ENCODE measurements around the gene ARHGEF39. TPM values are rescaled to one million over a fixed set of nuclear protein-coding genes. Genes with fewer than 3 reads are reported as not detected.
"Not testable (repeated sequence)": the region's sequence is repeated elsewhere in the genome, so short reads cannot be mapped to it uniquely, and the experiment has no call there.

The ARHGEF39 gene
- total RNA-seq, 1 donor from 2014 or later: 0.45 TPM

DNA sequence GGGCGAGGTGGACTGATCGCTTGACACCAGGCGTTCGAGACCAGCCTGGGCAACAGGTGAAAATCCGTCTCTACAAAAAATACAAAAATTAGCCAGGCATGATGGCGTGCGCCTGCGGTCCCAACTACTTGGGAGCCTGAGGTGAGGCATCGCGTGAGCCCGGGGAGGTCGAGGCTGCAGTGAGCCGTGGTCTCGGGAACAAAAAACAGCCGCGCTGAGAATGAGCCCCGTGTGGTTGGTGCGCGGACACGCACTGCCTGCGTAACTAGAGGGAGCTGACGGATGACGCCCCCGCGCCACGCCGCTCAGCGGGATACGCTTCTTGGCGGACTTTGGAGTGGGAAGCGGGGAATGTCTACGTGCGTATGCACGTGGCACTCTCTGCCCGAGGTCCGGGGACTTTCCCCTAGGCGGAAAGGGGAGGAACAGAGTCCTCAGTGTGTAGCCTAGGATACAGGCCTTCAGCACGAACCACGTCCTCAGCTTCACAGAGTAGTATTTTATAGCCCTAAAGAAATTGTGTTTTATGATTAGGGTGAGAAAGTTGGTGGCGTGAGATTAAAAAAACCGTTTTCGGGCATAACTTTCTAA lies 7.4 kb downstream of the ARHGEF39 start, which contains the start of gene RMRP:
Gene RMRP, minus strand, starts transcription at position 474 of the 591 bp plus-strand sequence.
- peak; percentile 97 for DNase-seq
- intact Hi-C loops (cut with micrococcal nuclease): no loop called here
- ATAC-seq: peak; percentile 93

DNA sequence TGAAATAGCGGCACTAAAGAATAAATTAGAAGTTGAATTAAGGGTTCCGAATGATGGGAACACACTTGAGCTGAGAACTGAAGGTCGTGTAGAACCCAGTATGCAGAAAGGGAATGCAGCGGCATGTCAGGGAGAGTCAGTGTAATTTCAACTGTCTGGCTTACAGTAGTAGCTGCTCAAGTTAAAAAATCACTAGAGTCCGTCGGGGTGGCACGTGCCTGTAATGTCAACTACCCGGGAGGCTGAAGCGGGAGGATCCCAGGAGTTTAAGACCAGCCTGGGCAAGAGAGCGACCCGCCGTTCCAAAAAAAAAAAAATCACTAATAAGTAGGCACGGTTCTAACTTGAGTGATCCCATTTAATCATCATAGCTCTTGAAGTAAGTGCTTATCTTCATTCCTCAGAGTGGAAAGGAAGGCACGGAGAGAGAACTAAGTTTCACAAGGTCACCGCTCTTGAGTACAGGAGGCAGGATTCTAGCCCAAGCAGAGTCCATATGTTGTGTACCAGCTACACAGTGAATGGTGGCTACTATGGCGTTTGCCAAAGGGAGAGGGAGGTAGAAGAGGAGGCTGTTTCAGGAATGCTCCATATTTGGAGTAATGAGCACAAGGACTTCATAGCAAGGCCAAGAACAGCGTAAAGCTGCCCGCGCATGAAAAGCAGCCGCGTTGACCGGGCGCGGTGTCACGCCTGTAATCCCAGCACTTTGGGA lies 8.0 kb downstream of the ARHGEF39 start:
- DNase-seq (no peak), ATAC-seq (peak; percentile 5)
- intact Hi-C loops (cut with micrococcal nuclease): no loop called here

DNA sequence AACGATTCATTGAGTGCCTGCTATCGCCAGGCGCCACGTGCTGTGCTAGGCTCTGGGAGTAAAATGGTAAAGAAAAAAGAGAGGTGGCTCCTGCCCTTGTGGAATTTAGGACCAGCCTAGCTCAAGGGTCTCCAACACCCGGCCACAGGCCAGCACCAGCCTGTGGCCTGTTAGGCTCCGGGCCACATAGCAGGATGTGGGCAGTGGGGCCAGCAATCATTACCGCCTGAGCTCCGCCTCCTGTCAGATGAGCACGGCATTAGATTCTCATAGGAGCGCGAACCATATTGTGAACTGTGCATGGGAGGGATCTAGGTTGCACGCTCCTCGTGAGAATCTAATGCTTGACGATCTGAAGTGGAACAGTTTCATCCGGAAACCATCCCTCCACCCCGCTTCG lies 8.6 kb downstream of the ARHGEF39 start:
- ATAC-seq (no peak), DNase-seq (no peak)
- intact Hi-C loops (cut with micrococcal nuclease): no loop called here

DNA sequence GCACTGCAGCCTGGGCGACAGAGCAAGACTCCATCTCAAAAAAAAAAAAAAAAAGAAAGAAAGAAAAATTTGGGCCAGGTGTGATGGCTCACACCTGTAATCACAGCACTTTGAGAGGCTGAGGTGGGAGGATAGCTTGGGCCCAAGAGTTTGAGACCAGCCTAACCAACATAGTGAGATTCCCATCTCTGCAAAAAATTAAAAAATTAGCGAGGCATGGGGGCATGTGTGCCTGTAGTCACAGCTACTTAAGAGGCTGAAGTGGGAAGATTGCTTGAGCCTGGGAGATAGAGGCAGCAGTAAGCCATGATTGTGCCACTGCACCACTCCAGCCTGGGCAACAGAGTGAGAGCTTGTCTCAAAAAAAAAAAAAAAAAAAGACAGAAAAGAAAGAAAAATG lies 11.4 kb downstream of the ARHGEF39 start:
- ATAC-seq: no peak
- intact Hi-C loops (cut with micrococcal nuclease): no loop called here
- no peak for DNase-seq

DNA sequence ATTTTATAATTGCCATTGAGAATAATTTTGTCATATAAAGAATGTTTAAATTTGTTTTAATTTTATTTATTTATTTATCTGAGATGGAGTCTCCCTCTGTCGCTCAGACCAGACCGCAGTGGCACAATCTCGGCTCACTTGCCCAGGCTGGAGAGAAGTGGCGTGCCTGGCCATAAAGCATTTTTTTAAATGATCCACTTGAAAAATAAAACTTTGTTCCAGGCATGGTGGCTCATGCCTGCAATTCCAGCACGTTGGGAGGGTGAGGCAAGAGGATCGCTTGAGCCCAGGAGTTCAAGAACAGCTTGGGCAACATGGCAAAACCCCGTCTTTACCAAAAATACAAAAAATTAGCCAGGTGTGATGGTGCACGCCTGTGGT lies 12.2 kb downstream of the ARHGEF39 start:
- intact Hi-C loops (cut with micrococcal nuclease): no loop called here
- ATAC-seq (no peak), DNase-seq (no peak)

DNA sequence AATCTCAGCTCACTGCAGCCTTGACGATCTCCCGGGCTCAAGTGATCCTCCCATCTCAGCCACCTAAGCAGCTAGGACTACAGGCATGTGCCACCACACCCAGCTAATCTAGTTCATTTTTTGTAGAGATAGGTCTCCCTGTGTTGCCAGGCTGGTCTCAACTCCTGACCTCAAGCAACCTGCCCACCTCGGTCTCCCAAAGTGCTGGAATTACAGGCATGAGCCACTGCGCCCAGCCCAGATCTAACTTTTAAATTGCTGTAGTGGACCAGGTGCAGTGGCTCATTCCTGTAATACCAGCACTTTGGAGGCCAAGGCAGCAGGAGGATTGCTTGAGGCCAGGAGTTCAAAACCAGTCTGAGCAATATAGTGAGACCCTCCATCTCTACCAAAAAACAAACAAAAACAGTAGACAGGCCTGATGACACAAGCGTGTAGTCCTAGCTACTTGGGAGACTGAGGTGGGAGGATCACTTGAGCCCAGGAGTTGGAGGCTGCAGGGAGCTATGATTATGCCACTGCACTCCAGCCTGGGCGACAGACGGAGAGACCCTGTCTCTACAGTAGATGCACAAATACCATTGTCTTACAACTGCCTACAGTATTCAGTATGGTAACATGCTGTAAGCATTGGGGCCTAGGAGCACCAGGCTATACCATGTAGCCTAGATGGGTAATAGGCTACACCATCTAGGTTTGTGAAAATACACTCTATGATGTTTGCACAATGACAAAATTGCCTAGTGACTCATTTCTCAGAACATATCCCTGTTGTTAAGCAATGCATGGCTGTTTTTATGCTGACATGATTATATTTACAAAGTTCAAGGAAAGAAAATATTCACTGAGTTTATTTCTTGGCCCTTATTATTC lies 12.8 kb downstream of the ARHGEF39 start:
- ATAC-seq: no peak
- intact Hi-C loops (cut with micrococcal nuclease): no loop called here
- no peak for DNase-seq

DNA sequence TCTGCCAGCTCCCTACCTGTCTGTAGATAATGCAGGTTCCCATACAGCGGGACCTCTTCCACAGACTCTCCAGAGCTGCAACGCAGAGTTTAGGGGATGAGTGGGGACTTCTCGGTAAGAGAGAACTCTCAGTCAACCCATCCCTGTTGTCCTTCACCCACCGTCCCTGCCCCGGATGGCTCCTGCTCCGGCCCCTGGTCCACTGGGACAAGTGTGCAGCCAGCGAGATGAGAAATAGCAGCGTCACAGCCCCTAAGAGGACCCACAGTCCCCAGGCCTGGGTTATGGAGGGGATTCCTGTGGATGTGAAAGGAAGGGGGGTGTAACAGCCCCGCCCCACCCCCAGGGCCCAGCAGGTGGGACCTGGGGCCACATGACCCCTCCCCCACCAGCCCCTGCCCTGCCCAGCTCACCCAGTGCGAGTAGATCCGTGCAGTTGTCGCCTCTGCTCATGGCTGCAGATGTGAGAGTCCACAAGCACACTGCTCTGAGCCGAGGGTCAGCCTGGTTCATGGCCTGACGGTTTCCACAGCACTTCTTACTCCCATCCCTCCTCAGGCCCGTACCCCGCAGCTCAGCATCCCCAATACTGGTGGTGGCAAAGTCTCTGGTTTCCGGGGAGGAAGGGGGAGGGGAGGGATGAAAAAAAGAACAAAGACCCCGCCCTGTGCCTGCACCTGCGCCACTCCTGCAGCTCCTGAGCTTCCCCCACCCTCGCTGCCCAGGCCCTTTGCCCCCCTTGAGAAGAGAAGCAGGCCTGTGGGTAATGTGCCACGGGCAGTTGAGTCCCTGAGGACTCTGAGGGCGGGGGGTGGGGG lies 14.4 kb downstream of the ARHGEF39 start, which contains the start of gene SIT1:
Gene SIT1, minus strand, starts transcription at position 591 of the 818 bp plus-strand sequence. Its CDS starts 78 bp downstream, at position 513.
- intact Hi-C loops (cut with micrococcal nuclease): no loop called here
- ATAC-seq (no peak), DNase-seq (no peak)

DNA sequence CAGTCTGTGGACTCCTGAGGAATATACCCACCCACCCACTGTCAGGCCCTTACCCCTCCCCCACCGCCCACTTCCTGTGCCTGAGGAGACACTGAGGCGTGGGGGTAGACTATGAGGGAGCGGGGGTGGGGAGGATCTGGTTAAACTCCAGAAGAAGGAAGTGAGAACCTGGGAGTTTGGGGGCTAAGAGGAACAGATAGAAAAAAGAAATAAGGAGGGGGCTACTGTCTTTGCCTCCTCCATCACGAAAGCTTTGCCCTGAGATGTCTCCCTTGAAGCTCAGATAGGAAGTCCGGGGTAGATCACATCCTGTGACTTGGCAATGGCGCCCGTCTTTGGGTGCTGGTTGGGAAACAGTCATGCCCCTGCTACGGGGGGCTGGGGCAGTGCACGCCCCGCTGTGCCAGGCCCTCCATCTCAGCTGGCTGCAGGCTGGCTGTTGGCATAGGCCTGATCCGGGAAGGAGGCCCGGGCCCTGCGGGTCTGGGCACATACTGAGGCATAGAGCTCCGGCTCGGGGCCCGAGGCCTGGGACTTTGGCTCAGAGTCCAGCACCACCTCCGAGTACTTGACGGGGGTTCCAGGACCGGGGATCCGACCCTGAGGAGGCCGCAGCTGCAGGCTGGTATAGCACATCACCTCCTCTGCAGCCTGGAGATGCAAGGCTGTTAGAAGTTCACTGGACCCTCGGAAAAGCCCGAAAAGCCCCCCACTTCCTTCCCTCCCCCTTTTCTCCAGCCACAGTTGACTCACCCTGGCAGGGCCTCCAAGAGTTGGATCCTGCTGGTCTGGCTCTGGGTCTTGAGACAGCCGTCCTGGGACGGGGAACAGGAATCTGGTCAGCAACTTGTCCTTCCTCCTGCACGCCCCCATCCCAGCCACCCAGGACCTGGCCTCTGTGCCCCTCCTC lies 15.3 kb downstream of the ARHGEF39 start:
- intact Hi-C loops (cut with micrococcal nuclease): no loop called here
- ATAC-seq: no peak
- peak; percentile 47 for DNase-seq

DNA sequence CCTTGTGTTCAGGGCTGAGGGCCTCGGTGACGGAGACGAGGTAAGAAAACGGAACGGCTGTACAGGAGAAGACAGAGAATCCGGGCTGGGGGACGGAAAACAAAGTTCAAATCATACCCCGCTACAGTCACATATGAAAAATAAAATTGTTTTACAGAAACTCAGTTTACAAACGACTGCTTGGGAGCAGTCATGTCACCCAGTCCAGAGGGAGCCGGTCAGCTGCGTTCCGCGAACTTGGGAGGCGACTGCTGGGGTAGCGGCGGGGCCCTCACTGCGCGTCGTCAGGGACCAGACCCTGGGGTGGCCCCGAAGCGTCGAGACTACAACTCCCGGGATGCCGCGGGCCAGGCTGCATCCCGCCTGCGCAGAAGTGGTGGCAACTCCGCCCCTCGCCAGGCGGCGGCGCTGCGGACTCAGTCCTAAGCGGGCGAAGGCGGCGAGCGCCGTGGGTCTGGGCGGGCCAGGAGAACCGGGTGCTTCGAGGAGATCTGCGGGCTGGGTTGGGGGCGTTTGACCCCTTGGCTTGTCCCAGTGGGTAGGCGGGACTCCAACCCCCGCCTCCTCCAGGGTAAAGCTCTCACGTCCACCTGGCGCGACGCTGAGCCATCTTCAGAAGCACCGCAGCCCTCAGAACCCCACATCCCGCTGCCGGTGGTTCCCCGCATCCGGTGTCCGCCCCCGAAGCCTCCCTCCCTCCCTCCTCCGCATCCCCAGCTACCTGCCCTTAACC lies 18.3 kb downstream of the ARHGEF39 start:
- ATAC-seq: peak; percentile 97
- intact Hi-C loops (cut with micrococcal nuclease): no loop called here
- peak; percentile 96 for DNase-seq

DNA sequence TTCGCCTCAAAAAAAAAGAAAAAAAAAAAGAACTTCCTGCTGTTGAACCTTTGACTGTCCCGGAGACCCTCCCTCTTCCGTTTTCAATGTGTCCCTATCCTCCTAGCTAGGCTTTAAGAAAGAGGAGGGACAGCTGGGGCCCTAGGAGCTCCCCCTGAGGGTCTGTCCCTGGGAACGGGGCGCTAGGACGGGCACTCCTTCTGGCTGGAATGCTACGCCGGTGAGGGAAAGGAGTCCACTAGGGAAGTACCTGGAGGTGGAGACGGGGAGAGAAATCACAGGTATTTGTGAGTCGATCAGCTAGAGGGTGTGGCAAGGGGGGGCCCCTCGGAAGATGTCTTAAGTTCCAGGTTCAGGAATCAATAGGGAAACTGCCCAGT lies 18.9 kb downstream of the ARHGEF39 start:
- intact Hi-C loops (cut with micrococcal nuclease): no loop called here
- DNase-seq: no peak

DNA sequence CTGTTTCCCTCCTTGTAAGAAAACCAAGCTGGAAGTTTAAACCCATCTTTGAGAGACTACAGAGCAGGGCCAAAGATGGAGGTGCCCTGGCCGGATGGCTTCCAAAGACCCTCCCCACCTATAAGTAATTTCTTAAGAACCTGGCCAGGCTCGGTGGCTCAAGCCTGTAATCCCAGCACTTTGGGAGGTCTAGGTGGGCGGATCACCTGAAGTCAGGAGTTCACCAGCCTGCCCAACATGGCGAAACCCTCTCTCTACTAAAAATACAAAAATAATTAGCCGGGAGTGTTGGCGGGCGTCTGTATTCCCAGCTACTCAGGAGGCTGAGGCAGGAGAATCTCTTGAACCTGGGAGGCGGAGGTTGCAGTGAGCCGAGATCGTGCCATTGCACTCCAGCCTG lies 19.3 kb downstream of the ARHGEF39 start:
- DNase-seq; intact Hi-C loops (cut with micrococcal nuclease); ATAC-seq: not testable (repeated sequence)

More for the DNA sequence above, 18.9 kb downstream of the ARHGEF39 start:
- ATAC-seq: peak; percentile 45

DNA sequence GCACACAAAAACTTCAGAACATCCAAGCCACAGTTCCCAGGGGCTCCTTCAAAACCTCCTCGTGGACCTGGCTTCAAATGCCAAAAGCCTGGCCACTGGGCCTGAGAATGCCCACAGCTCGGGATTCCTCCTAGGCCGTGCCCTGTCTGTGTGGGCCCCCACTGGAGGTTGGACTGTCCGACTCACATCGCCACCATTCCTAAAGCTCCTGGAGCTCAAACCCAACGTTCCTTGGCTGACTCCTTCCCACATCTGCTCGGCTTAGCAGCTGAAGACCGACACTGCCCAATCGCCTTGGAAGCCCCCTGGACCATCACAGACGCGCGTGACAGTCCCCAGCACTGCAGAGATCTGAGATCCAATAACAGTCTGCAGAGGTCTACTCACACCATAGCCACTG lies 21.9 kb downstream of the ARHGEF39 start:
- DNase-seq (no peak), ATAC-seq (no peak)
- intact Hi-C loops (cut with micrococcal nuclease): no loop called here

DNA sequence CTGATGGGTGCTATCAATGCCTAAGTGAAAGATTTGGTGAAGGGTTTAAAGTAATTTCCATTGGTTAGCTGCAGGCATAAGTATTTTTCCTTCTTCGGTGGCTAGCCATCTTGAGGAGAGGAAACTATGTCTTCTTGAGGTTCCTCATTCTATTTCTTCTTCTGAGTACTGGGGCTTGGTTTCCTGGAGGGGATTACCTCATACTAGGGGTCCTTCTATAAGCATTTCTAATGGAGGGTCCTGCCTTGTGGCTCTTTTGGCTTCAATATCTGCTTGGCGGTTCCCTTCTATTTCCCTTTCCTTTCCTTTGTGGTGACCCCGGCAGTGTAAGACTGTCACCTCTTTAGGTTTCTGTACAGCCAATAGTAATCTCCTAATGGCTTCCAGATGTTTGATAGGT lies 23.5 kb downstream of the ARHGEF39 start:
- intact Hi-C loops (cut with micrococcal nuclease); DNase-seq; ATAC-seq: not testable (repeated sequence)

DNA sequence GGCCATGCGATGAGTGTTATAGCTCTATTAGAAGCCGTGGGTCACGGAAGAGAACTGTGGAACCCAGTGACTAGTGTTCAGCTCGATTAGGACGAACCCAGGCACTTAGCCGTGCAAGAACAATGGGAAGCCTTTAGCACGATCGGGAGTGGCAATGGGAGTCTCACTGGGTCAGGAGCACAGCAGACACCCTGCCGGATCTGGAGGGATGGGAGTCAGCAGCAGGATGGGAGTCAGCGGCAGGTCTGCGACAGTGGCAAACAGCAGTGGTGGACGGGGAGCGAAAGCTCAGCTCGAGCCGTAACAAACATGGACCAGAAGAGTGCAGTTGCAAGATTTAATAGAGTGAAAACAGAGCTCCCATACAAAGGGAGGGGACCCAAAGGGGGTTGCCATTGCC lies 24.6 kb downstream of the ARHGEF39 start:
- DNase-seq; intact Hi-C loops (cut with micrococcal nuclease); ATAC-seq: not testable (repeated sequence)

DNA sequence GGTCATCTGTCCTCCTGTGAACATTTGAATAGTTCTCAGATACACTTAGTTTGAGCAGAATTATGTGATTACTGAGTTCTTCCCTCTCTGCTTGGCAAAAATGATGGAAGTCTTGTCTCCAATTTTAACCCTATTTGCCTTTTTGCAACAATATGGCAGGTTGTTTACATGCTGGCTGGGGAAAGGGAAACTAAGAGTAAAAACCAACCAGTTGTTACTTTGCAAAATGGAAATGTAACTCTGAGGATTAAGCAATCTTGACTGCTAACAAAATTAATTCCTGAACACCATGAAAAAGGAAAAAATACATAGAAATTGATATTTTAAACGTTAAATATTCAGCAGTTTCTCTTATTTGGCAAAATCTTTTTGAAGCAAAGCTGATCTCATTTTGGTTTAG lies 25.4 kb downstream of the ARHGEF39 start:
- no peak for DNase-seq
- intact Hi-C loops (cut with micrococcal nuclease): no loop called here
- no peak for ATAC-seq

DNA sequence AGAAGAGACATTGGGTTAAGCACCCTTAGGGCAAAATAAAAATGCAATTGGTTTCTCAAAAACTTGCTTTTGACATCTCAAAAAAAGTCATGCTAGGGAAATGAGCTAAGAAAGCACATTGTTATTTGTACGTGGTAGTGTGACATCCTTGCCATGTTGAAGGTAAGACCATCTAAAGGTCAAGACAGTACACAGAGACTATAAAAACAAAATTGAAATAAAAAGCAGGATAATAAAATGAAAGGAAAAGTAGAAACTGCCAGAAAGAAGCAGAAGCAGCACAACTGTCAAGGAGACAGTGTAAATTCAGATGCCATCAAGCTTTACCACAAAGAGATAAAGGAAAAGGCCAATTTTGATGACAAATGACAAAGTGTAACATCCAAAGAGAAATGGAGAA lies 25.8 kb downstream of the ARHGEF39 start:
- intact Hi-C loops (cut with micrococcal nuclease); DNase-seq; ATAC-seq: not testable (repeated sequence)

DNA sequence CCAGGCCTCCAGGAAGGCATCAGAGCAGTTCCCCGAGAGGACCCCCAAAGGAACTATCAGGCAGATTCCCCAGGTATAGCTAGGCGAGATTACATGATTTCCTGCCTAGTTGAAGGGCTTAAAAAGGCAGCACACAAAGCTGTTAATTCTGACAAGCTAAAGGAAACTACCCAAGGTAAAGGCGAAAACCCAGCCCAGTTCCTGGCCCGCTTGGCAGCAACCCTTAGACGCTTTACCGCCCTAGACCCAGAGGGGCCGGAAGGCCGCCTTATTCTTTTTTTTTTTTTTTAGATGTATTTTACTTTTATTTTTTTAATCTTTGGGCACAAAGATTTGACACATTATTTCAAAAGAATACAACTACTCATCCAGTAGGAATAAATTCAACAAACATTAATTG lies 26.2 kb downstream of the ARHGEF39 start:
- intact Hi-C loops (cut with micrococcal nuclease); DNase-seq; ATAC-seq: not testable (repeated sequence)
